PC-9 (cell line): Measurements from ENCODE around the gene CFAP119. TPM values are rescaled to one million over a fixed set of nuclear protein-coding genes. Genes with fewer than 3 reads are reported as not detected.

ENCODE experiments used
- BruUV-seq: library from RNA; stranded (reverse); fragments of 400-500 nt; replicated peaks from 2 replicates; lab custom pipeline; 2021; lab: Mats Ljungman, UMichigan
- CTCF ChIA-PET: fragments of 300-600 bp; sonication (Branson Sonifier 250); formaldehyde crosslinking; loops from one replicate; lab custom pipeline; 2022; ENCODE audit warnings: antibody characterized with exemption; lab: Charles Lee
- POLR2A ChIA-PET: fragments of 300-600 bp; sonication (Branson Sonifier 250); formaldehyde crosslinking; loops from one replicate; lab custom pipeline; 2022; ENCODE audit warnings: antibody characterized with exemption; ENCODE audit not compliant: unreplicated experiment; lab: Charles Lee
- DNase-seq, 2 experiments: peaks; one replicate each; pipeline versions ENCODE4 v3.0.0 to v3.0.0-alpha.2; 2015 to 2022; ENCODE audit warnings: mixed read lengths in 1 of 2
- H2AFZ ChIP-seq: fragments of 200-600 bp; sonication (generic); 2 replicates; pipeline ENCODE4 v1.8.1; 2017; ENCODE audit warnings: antibody characterized with exemption
- H3F3A ChIP-seq: fragments of 200-600 bp; sonication (generic); 2 replicates; pipeline ENCODE4 v1.8.1; 2017; ENCODE audit warnings: antibody characterized with exemption, mild to moderate bottlenecking, low read depth; ENCODE audit not compliant: insufficient read depth
- H3K27ac ChIP-seq: fragments of 200-600 bp; sonication (generic); 2 replicates; pipeline ENCODE4 v1.6.1; 2016; ENCODE audit warnings: mixed run types
- H3K27me3 ChIP-seq: fragments of 200-600 bp; sonication (generic); 2 replicates; pipeline ENCODE4 v1.6.1; 2016; ENCODE audit warnings: low read depth, mixed run types; ENCODE audit not compliant: insufficient read depth
- H3K36me3 ChIP-seq: fragments of 200-600 bp; sonication (generic); 2 replicates; pipeline ENCODE4 v1.6.1; 2016; ENCODE audit warnings: low read depth, mixed run types
- H3K4me1 ChIP-seq: fragments of 200-600 bp; sonication (generic); replicated peaks from 2 replicates; pipeline ENCODE4 v1.6.1; 2016; ENCODE audit warnings: mixed run types; ENCODE audit not compliant: insufficient read depth
- H3K4me2 ChIP-seq: fragments of 200-600 bp; sonication (generic); 2 replicates; pipeline ENCODE4 v1.6.1; 2017; ENCODE audit warnings: mixed run types
- H3K4me3 ChIP-seq: fragments of 200-600 bp; sonication (generic); 2 replicates; pipeline ENCODE4 v1.6.1; 2016; ENCODE audit warnings: mixed run types
- H3K79me2 ChIP-seq: fragments of 200-600 bp; sonication (generic); 2 replicates; pipeline ENCODE4 v1.6.1; 2017; ENCODE audit warnings: low read depth, mixed run types
- H3K9me2 ChIP-seq: fragments of 200-600 bp; sonication (generic); 2 replicates; pipeline ENCODE4 v1.8.1; 2017; ENCODE audit warnings: mild to moderate bottlenecking; ENCODE audit not compliant: insufficient read depth
- H3K9me3 ChIP-seq: fragments of 200-600 bp; sonication (generic); 2 replicates; pipeline ENCODE4 v1.8.1; 2016; ENCODE audit warnings: low read depth; ENCODE audit not compliant: insufficient read depth
- H4K20me1 ChIP-seq: fragments of 200-600 bp; sonication (generic); 2 replicates; pipeline ENCODE4 v1.8.1; 2017; ENCODE audit not compliant: insufficient read depth
- EZH2 ChIP-seq: fragments of 200-600 bp; sonication (generic); IDR thresholded peaks from 2 replicates; pipeline ENCODE4 v1.8.0; 2017; ENCODE audit warnings: antibody characterized with exemption, low read depth
- intact Hi-C: fragments of 100-400 bp; cut with micrococcal nuclease; formaldehyde crosslinking; loops from one replicate; pipeline ENCODE4 v1.10.0; 2022; ENCODE audit not compliant: unreplicated experiment
- total RNA-seq: library from RNA; stranded (reverse); gene quantifications from 2 replicates; pipeline ENCODE4 v1.2.3, GENCODE V29; 2021
- TF ChIP-seq, protein P1 (sequence below): fragments of 200-600 bp; sonication (generic); conservative IDR thresholded peaks from 2 replicates; pipeline ENCODE4 v1.6.1; 2017; ENCODE audit warnings: mixed run types, antibody characterized with exemption, mild to moderate bottlenecking, moderate library complexity

Gene CFAP119
- total RNA-seq, 1 experiment from 2014 or later, result 19.9 TPM

DNA sequence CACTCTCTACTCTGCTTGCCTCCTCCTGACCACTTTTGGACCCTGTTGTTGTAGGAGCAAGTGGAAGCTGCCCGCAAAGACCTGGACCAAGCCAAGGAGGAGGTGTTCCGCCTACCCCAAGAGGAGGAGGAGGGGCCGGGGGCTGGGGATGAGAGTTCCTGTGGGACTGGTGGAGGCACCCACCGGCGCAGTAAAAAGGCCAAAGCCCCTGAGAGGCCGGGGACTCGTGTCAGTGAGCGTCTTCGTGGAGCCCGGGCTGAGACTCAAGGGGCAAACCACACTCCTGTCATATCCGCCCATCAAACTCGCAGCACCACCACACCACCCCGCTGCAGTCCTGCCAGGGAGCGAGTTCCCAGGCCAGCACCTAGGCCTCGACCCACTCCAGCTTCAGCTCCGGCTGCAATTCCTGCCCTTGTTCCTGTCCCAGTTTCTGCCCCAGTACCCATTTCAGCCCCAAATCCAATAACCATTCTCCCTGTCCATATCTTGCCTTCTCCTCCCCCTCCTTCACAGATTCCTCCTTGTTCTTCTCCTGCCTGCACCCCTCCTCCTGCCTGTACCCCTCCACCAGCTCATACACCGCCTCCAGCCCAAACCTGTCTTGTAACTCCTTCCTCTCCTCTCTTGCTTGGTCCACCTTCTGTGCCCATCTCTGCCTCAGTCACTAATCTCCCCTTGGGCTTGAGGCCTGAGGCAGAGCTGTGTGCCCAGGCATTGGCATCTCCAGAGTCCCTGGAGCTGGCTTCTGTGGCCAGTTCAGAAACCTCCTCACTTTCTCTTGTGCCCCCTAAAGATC, 24.7 kb downstream of the CFAP119 start:
- no peak overlapping the region for H3K27ac ChIP-seq
- POLR2A ChIA-PET, result interaction anchor here (0.6 kb wide), 1 partner anchor 45 kb away, joined by 3 read pairs; no protein-coding TSS in a partner anchor
- peaks cover 19% of the 10 kb centered on the region for H3K36me3 ChIP-seq

DNA sequence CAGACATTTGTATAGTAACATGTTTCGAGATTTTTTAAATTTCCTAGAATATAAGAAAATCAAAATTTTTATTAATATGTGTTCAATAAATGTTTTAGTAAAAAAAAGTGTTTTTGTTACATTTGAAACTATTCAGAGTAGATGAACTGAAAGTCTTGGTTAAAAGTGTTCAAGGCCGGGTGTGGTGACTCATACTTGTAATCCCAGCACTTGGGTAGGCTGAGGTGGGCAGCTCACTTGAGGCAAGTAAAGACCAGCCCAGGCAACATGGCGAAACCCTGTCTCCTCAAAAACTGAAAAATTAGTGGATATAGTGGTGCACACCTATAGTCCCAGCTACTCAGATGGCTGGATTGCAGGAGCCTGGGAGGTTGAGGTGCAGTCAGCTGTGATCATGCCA, 30.5 kb downstream of the CFAP119 start:
- Histone ChIP-seq H3K4me3 (no peak overlapping the region), H3K36me3 (peaks cover 49% of the 10 kb centered on the region), H3K9me3 (no peaks in the 10 kb centered on the region), H3F3A (peaks cover 36% of the 10 kb centered on the region), H2AFZ (no peak overlapping the region), H4K20me1 (peaks cover 19% of the 10 kb centered on the region), H3K79me2 (peaks cover 8% of the 10 kb centered on the region; the same call in 1 of the 2 replicates), H3K27ac (no peak overlapping the region), H3K27me3 (no peaks in the 10 kb centered on the region), H3K4me2 (no peak overlapping the region), H3K4me1 (no peaks in the 10 kb centered on the region), H3K9me2 (no peaks in the 10 kb centered on the region)
- no TSS peak for BruUV-seq
- TF ChIP-seq EZH2, result no peak
- TF ChIP-seq, protein P1, sequence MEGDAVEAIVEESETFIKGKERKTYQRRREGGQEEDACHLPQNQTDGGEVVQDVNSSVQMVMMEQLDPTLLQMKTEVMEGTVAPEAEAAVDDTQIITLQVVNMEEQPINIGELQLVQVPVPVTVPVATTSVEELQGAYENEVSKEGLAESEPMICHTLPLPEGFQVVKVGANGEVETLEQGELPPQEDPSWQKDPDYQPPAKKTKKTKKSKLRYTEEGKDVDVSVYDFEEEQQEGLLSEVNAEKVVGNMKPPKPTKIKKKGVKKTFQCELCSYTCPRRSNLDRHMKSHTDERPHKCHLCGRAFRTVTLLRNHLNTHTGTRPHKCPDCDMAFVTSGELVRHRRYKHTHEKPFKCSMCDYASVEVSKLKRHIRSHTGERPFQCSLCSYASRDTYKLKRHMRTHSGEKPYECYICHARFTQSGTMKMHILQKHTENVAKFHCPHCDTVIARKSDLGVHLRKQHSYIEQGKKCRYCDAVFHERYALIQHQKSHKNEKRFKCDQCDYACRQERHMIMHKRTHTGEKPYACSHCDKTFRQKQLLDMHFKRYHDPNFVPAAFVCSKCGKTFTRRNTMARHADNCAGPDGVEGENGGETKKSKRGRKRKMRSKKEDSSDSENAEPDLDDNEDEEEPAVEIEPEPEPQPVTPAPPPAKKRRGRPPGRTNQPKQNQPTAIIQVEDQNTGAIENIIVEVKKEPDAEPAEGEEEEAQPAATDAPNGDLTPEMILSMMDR, result no peak
- DNase-seq, result no peak
- intact Hi-C loops, result no loop called here
- ChIA-PET CTCF (interaction anchor here (0.6 kb wide), 1 partner anchor 111 kb away, joined by 5 read pairs; no protein-coding TSS in a partner anchor), POLR2A (interaction anchor here (0.6 kb wide), 1 partner anchor 10 kb away, joined by 3 read pairs; no protein-coding TSS in a partner anchor)

More for the DNA sequence above, 24.7 kb downstream of the CFAP119 start:
- H3K4me2 ChIP-seq, result no peak overlapping the region
- CTCF ChIA-PET, result no interaction called here
- no TSS peak for BruUV-seq
- no peak for TF ChIP-seq EZH2
- TF ChIP-seq, protein P1, result no peak
- peaks cover 12% of the 10 kb centered on the region for H3K79me2 ChIP-seq
- peaks cover 68% of the 10 kb centered on the region for H3F3A ChIP-seq
- no peak overlapping the region for H3K4me3 ChIP-seq
- 0 out of 2 replicates have a peak, but pooled peaks cover 17% of the 10 kb centered on the region for H4K20me1 ChIP-seq
- no peaks in the 10 kb centered on the region for H3K27me3 ChIP-seq
- H3K9me2 ChIP-seq, result no peaks in the 10 kb centered on the region
- H3K9me3 ChIP-seq, result no peaks in the 10 kb centered on the region
- H2AFZ ChIP-seq, result no peak overlapping the region
- no peak for DNase-seq
- intact Hi-C loops, result no loop called here
- H3K4me1 ChIP-seq, result peaks cover 29% of the 10 kb centered on the region

- H3K4me2 ChIP-seq, result no peak overlapping the region
- H3K4me3 ChIP-seq, result no peak overlapping the region
- TF ChIP-seq, protein P1, result no peak
- TF ChIP-seq EZH2, result no peak
- H3K79me2 ChIP-seq, result peaks cover 14% of the 10 kb centered on the region; the same call in 1 of the 2 replicates
- ChIA-PET POLR2A (no interaction called here), CTCF (no interaction called here)
- no peaks in the 10 kb centered on the region for H3K9me3 ChIP-seq
- no peaks in the 10 kb centered on the region for H3K27me3 ChIP-seq
- peaks cover 54% of the 10 kb centered on the region for H3K36me3 ChIP-seq
- H4K20me1 ChIP-seq, result peaks cover 27% of the 10 kb centered on the region
- no peak overlapping the region for H3K27ac ChIP-seq
- BruUV-seq, result no TSS peak
- H3K4me1 ChIP-seq, result no peaks in the 10 kb centered on the region
- intact Hi-C loops, result no loop called here
- H3K9me2 ChIP-seq, result no peaks in the 10 kb centered on the region
- H2AFZ ChIP-seq, result no peak overlapping the region
- H3F3A ChIP-seq, result peaks cover 34% of the 10 kb centered on the region
- no peak for DNase-seq
Measured at GRCh38 chr16:30728899-30729672, 32.8 kb downstream of the CFAP119 start.
